Sigmoid colon (tissue), 7 donors: ENCODE results near the gene HIRA. TPM values are rescaled to one million over a fixed set of nuclear protein-coding genes. Genes with fewer than 3 reads are reported as not detected.

Experiments
- DNase-seq: peaks from one replicate; pipeline ENCODE4 v3.0.0-alpha.2; 2019
- H3K27ac ChIP-seq, 4 donors: fragments of 200-600 bp; sonication (generic); one replicate each; pipeline ENCODE4 v1.5.1; 2016 to 2019; ENCODE audit warnings: mild to moderate bottlenecking in 1 of 4
- H3K27me3 ChIP-seq, 3 donors: fragments of 200-600 bp; sonication (generic); one replicate each; pipeline ENCODE4 v1.5.1; 2019; ENCODE audit warnings: mild to moderate bottlenecking in 1 of 3
- H3K36me3 ChIP-seq, 4 donors: fragments of 200-600 bp; sonication (generic); one replicate each; pipeline ENCODE4 v1.5.1; 2016 to 2019
- H3K4me1 ChIP-seq, 4 donors: fragments of 200-600 bp; sonication (generic); one replicate each; pipeline ENCODE4 v1.5.1; 2017 to 2019
- H3K4me3 ChIP-seq, 4 donors: fragments of 200-600 bp; sonication (generic); one replicate each; pipeline ENCODE4 v1.5.1; 2017 to 2019; ENCODE audit warnings: mild to moderate bottlenecking in 2 of 4, moderate library complexity in 1 of 4
- H3K9me3 ChIP-seq, 4 donors: fragments of 200-600 bp in 3 of 4; sonication (generic) in 3 of 4; one replicate each; pipeline versions ENCODE4 v1.5.1 to v1.6.1; 2013 to 2019
- CTCF ChIP-seq, 4 experiments: fragments of 450-650 bp in 3 of 4; fragments of 200-600 bp in 1 of 4; IDR thresholded peaks; one replicate each; pipeline ENCODE4 v1.5.1; 2016 to 2019; ENCODE audit warnings: antibody characterized with exemption in 4 of 4, mild to moderate bottlenecking in 3 of 4, moderate library complexity in 2 of 4
- EP300 ChIP-seq, 4 donors: sonication (generic); formaldehyde crosslinking; IDR thresholded peaks; one replicate each; pipeline ENCODE4 v1.6.1; 2017; ENCODE audit warnings: antibody characterized with exemption in 4 of 4
- POLR2A ChIP-seq, 2 donors: fragments of 450-650 bp; IDR thresholded peaks; one replicate each; pipeline ENCODE4 v1.6.1; 2016; ENCODE audit warnings: antibody characterized with exemption in 2 of 2, mild to moderate bottlenecking in 2 of 2, moderate library complexity in 2 of 2
- POLR2AphosphoS5 ChIP-seq, 4 donors: sonication (generic); formaldehyde crosslinking; IDR thresholded peaks; one replicate each; pipeline ENCODE4 v1.6.1; 2017; ENCODE audit warnings: antibody characterized with exemption in 4 of 4
- WGBS, 2 donors: extraction: QIAGEN DNeasy Blood & Tissue Kit; methylation state at CpG; one replicate each; pipeline ENCODE4 v1.1.7; 2013; 5-methylcytosine and 5-hydroxymethylcytosine counted together
- intact Hi-C: fragments of 100-400 bp; cut with DNase I; formaldehyde crosslinking; loops from one replicate; pipeline ENCODE4 v1.15.1; 2023
- polyA plus RNA-seq, 3 donors: library from polyadenylated mRNA; stranded (reverse); fragments of 200-250 nt; gene quantifications; one replicate each; pipeline ENCODE4 v1.2.3, GENCODE V29; 2013
- total RNA-seq, 4 donors: library from RNA; depleted of rRNA; stranded (reverse); fragments of >200 nt; gene quantifications; one replicate each; pipeline ENCODE4 v1.1.0, GENCODE V29; 2016
- donor health status: healthy with polysubstance abuse.
- donor health status: Bipolar disorder and iron deficiency.
- donor health status: healthy.

HIRA gene
- total and polyA plus RNA-seq, 7 donors = 11.1 to 25.0 (median 15.3) TPM

GRCh38 chr22:19405652-19406051 is 25.9 kb downstream of the HIRA start:
- Histone ChIP-seq H3K36me3 (peaks cover 9 to 75% (median 32%) of the 10 kb centered on the region in 4 donors), H3K4me1 (peaks cover 0 to under 1% (median 0%) of the 10 kb centered on the region in 4 donors), H3K9me3 (no peaks in the 10 kb centered on the region), H3K27ac (no peak overlapping the region), H3K4me3 (no peak overlapping the region), H3K27me3 (no peaks in the 10 kb centered on the region)
- 98% methylated on average over 8 of the region's 8 CpGs for WGBS, 2 donors
- intact Hi-C loops = no loop called here
- DNase-seq = no peak
- TF ChIP-seq CTCF (IDR thresholded peaks at IDR 0.05) (no peak), POLR2AphosphoS5 (IDR thresholded peaks at IDR 0.05) (no peak)

GRCh38 chr22:19405133-19405532 is 26.4 kb downstream of the HIRA start:
- Histone ChIP-seq H3K36me3 (peaks cover 9 to 79% (median 29%) of the 10 kb centered on the region in 4 donors), H3K27ac (no peak overlapping the region), H3K4me1 (no peaks in the 10 kb centered on the region), H3K27me3 (no peaks in the 10 kb centered on the region), H3K9me3 (no peaks in the 10 kb centered on the region), H3K4me3 (no peak overlapping the region)
- DNase-seq = no peak
- intact Hi-C loops = no loop called here
- no peak for TF ChIP-seq POLR2A (IDR thresholded peaks at IDR 0.05)
- no peak for TF ChIP-seq CTCF (IDR thresholded peaks at IDR 0.05)
- TF ChIP-seq EP300 (IDR thresholded peaks at IDR 0.05) = no peak
- TF ChIP-seq POLR2AphosphoS5 (IDR thresholded peaks at IDR 0.05) = no peak
- 94 to 95% methylated on average over 4 of the region's 4 CpGs for WGBS, 2 donors

- Histone ChIP-seq H3K4me1 (no peaks in the 10 kb centered on the region), H3K36me3 (peaks cover 9 to 79% (median 25%) of the 10 kb centered on the region in 4 donors), H3K27me3 (no peaks in the 10 kb centered on the region), H3K9me3 (no peaks in the 10 kb centered on the region), H3K27ac (no peak overlapping the region), H3K4me3 (no peak overlapping the region)
- TF ChIP-seq POLR2AphosphoS5 (IDR thresholded peaks at IDR 0.05) = no peak
- no peak for TF ChIP-seq EP300 (IDR thresholded peaks at IDR 0.05)
- no peak for TF ChIP-seq CTCF (IDR thresholded peaks at IDR 0.05)
- TF ChIP-seq POLR2A (IDR thresholded peaks at IDR 0.05) = no peak
- 97 to 98% methylated on average over 3 of the region's 3 CpGs for WGBS, 2 donors
- no peak for DNase-seq
- intact Hi-C loops = no loop called here
These were observed 26.9 kb downstream of the HIRA start for GRCh38 chr22:19404676-19405075.

DNA sequence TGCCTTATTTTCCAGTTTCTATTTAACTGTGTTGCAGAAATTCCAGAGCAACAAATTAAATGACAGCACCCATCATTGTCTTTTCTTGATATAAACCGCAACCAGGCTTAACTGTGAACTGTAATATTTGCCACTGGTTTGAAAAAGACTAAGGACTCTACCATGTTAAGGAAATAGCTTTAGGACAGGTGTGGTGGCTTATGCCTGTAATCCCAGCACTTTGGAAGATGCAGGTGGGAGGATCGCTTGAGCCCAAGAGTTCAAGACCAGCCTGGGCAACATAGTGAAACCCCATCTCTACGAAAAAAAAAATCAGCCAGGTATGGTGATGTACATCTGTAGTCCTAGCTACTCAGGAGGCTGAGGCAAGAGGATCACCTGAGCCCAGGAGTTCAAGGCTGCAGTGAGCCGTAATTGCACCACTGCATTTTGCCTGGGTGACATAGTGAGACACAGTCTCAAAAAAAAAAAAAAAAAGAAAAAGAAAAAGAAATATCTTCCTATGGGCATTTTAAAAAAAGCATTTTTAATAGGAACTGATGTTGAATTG is 28.8 kb downstream of the HIRA start:
- Histone ChIP-seq H3K27me3 (no peaks in the 10 kb centered on the region), H3K36me3 (peaks cover 9 to 79% (median 21%) of the 10 kb centered on the region in 4 donors), H3K4me1 (no peaks in the 10 kb centered on the region), H3K4me3 (no peak overlapping the region), H3K27ac (no peak overlapping the region), H3K9me3 (no peaks in the 10 kb centered on the region)
- TF ChIP-seq POLR2AphosphoS5 (IDR thresholded peaks at IDR 0.05) (no peak), EP300 (IDR thresholded peaks at IDR 0.05) (no peak), CTCF (IDR thresholded peaks at IDR 0.05) (no peak), POLR2A (IDR thresholded peaks at IDR 0.05) (no peak)
- DNase-seq = no peak
- intact Hi-C loops = no loop called here
- 96 to 99% methylated on average over 4 of the region's 4 CpGs for WGBS, 2 donors

GRCh38 chr22:19401483-19401882 is 30.1 kb downstream of the HIRA start:
- Histone ChIP-seq H3K9me3 (no peaks in the 10 kb centered on the region), H3K4me1 (no peaks in the 10 kb centered on the region), H3K27ac (no peak overlapping the region), H3K36me3 (peaks cover 9 to 79% (median 29%) of the 10 kb centered on the region in 4 donors), H3K4me3 (no peak overlapping the region), H3K27me3 (no peaks in the 10 kb centered on the region)
- WGBS, 2 donors = 96 to 97% methylated on average over 4 of the region's 4 CpGs
- TF ChIP-seq EP300 (IDR thresholded peaks at IDR 0.05) (no peak), POLR2A (IDR thresholded peaks at IDR 0.05) (no peak), POLR2AphosphoS5 (IDR thresholded peaks at IDR 0.05) (no peak), CTCF (IDR thresholded peaks at IDR 0.05) (no peak)
- intact Hi-C loops = no loop called here
- DNase-seq = no peak
